ENCODE data around the gene DUSP1. TPM values are rescaled to one million over a fixed set of nuclear protein-coding genes. Genes with fewer than 3 reads are reported as not detected.

Gene DUSP1
- total and polyA plus RNA-seq, 2 of the 13 experiments (the other 11 are each of a cell fraction or from before 2014, with no cell fraction given) = 27.1 to 55.5 TPM

GRCh38 chr5:172764861-172765765 lies 5.9 kb downstream of the DUSP1 start (continued):
- peak; percentile 52; the same call in 1 of the 2 replicates for TF ChIP-seq ZNF317 (CRISPR knock-in tag; IDR thresholded peaks at IDR 0.05)
- peak; percentile 36; the same call in 1 of the 2 replicates for TF ChIP-seq SP5 (CRISPR knock-in tag; IDR thresholded peaks at IDR 0.05; ENCODE audit: borderline replicate concordance, low read depth)
- no peak for TF ChIP-seq WIZ (CRISPR knock-in tag; IDR thresholded peaks at IDR 0.05)
- peak; percentile 30; the same call in 1 of the 2 replicates for TF ChIP-seq ZNF878 (CRISPR knock-in tag; IDR thresholded peaks at IDR 0.05)
- TF ChIP-seq E2F2 (CRISPR knock-in tag; IDR thresholded peaks at IDR 0.05; ENCODE audit: borderline replicate concordance) = no peak
- TF ChIP-seq, protein P1, sequence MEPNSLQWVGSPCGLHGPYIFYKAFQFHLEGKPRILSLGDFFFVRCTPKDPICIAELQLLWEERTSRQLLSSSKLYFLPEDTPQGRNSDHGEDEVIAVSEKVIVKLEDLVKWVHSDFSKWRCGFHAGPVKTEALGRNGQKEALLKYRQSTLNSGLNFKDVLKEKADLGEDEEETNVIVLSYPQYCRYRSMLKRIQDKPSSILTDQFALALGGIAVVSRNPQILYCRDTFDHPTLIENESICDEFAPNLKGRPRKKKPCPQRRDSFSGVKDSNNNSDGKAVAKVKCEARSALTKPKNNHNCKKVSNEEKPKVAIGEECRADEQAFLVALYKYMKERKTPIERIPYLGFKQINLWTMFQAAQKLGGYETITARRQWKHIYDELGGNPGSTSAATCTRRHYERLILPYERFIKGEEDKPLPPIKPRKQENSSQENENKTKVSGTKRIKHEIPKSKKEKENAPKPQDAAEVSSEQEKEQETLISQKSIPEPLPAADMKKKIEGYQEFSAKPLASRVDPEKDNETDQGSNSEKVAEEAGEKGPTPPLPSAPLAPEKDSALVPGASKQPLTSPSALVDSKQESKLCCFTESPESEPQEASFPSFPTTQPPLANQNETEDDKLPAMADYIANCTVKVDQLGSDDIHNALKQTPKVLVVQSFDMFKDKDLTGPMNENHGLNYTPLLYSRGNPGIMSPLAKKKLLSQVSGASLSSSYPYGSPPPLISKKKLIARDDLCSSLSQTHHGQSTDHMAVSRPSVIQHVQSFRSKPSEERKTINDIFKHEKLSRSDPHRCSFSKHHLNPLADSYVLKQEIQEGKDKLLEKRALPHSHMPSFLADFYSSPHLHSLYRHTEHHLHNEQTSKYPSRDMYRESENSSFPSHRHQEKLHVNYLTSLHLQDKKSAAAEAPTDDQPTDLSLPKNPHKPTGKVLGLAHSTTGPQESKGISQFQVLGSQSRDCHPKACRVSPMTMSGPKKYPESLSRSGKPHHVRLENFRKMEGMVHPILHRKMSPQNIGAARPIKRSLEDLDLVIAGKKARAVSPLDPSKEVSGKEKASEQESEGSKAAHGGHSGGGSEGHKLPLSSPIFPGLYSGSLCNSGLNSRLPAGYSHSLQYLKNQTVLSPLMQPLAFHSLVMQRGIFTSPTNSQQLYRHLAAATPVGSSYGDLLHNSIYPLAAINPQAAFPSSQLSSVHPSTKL (CRISPR knock-in tag; IDR thresholded peaks at IDR 0.05) = peak; percentile 34; the same call in 1 of the 2 replicates
- no peak for TF ChIP-seq TOE1 (CRISPR knock-in tag; IDR thresholded peaks at IDR 0.05)
- peak; percentile 37; the same call in 1 of the 2 replicates for TF ChIP-seq SIX1 (CRISPR knock-in tag; IDR thresholded peaks at IDR 0.05; ENCODE audit: borderline replicate concordance)
- TF ChIP-seq, protein P2, sequence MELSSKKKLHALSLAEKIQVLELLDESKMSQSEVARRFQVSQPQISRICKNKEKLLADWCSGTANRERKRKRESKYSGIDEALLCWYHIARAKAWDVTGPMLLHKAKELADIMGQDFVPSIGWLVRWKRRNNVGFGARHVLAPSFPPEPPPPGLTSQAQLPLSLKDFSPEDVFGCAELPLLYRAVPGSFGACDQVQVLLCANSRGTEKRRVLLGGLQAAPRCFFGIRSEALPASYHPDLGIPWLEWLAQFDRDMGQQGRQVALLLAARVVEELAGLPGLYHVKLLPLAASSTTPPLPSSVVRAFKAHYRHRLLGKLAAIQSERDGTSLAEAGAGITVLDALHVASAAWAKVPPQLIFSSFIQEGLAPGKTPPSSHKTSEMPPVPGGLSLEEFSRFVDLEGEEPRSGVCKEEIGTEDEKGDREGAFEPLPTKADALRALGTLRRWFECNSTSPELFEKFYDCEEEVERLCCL (CRISPR knock-in tag; IDR thresholded peaks at IDR 0.05; ENCODE audit: borderline replicate concordance) = no peak
- peak; percentile 60; the same call in 1 of the 2 replicates for TF ChIP-seq ATF1 (CRISPR knock-in tag; IDR thresholded peaks at IDR 0.05)
- 0 out of 2 replicates have a peak, but pooled peaks have one; percentile 7 for TF ChIP-seq HMGXB3 (CRISPR knock-in tag; IDR thresholded peaks at IDR 0.05; ENCODE audit: borderline replicate concordance)
- TF ChIP-seq CEBPB (IDR thresholded peaks at IDR 0.05; ENCODE audit: borderline replicate concordance, low read depth, low read length) = peak; percentile 45; the same call in 1 of the 2 replicates
- TF ChIP-seq RBFOX2 (IDR thresholded peaks at IDR 0.05; ENCODE audit: low read depth, low read length) = peak; percentile 37; the same call in 1 of the 2 replicates
- TF ChIP-seq ZNF747 (CRISPR knock-in tag; IDR thresholded peaks at IDR 0.05; ENCODE audit: borderline replicate concordance) = no peak
- TF ChIP-seq EP300 (IDR thresholded peaks at IDR 0.05; ENCODE audit: low read depth in 2 of 2, low read length in 2 of 2) = peak; percentile 61 to 73; a peak in 2 of 4 replicates
- TF ChIP-seq EP300 (CRISPR knock-in tag; IDR thresholded peaks at IDR 0.05; ENCODE audit: borderline replicate concordance) = no peak
